Activated CD4-positive, alpha-beta memory T cell treated with anti-CD3 and anti-CD28 coated beads, Interleukin-2, amount 10 ng/mL, durations not matched to agents 7 days and 5 days (primary cell): ENCODE results near the gene IL19. TPM values are rescaled to one million over a fixed set of nuclear protein-coding genes. Genes with fewer than 3 reads are reported as not detected.

Experiments used
- CTCF ChIA-PET: fragments of 350-600 bp; sonication (Branson Sonifier 250); formaldehyde crosslinking; loops from one replicate; lab custom pipeline; 2021; ENCODE audit warnings: antibody characterized with exemption, inconsistent platforms; lab: Charles Lee
- POLR2A ChIA-PET: fragments of 350-600 bp; sonication (Branson Sonifier 250); formaldehyde crosslinking; loops from one replicate; lab custom pipeline; 2021; ENCODE audit warnings: antibody characterized with exemption; lab: Charles Lee
- DNase-seq: peaks from one replicate; pipeline ENCODE4 v3.0.0-alpha.2; 2020
- H3K27ac Mint-ChIP-seq: one replicate; pipeline ENCODE4 v1.8.0; 2021; ENCODE audit warnings: mild to moderate bottlenecking, mixed read lengths
- H3K27me3 Mint-ChIP-seq: one replicate; pipeline ENCODE4 v1.8.0; 2021; ENCODE audit warnings: mixed read lengths
- H3K36me3 Mint-ChIP-seq: one replicate; pipeline ENCODE4 v1.8.0; 2021; ENCODE audit warnings: low read depth, mixed read lengths
- H3K4me1 Mint-ChIP-seq: one replicate; pipeline ENCODE4 v1.8.0; 2021; ENCODE audit warnings: mixed read lengths
- H3K4me3 Mint-ChIP-seq: one replicate; pipeline ENCODE4 v1.8.0; 2021; ENCODE audit warnings: mild to moderate bottlenecking, mixed read lengths
- H3K9me3 Mint-ChIP-seq: one replicate; pipeline ENCODE4 v1.8.0; 2021; ENCODE audit warnings: mixed read lengths
- total RNA-seq, 2 experiments: library from RNA; stranded (reverse); gene quantifications; one replicate each; pipeline ENCODE4 v1.2.3, GENCODE V29; 2021

Gene IL19
- total RNA-seq, 2 experiments from 2014 or later: not detected

- Mint-ChIP-seq H3K4me1 (peaks cover 67% of the 10 kb centered on the region), H3K4me3 (no peak overlapping the region), H3K27me3 (no peaks in the 10 kb centered on the region), H3K36me3 (peaks cover 59% of the 10 kb centered on the region), H3K9me3 (no peaks in the 10 kb centered on the region), H3K27ac (peak overlapping the region; percentile 4)
- ChIA-PET CTCF (interaction anchor here (1.6 to 11.1 kb wide), 7 partner anchors 10 to 180 kb away, joined by 4 to 276 read pairs (median 13); no protein-coding TSS in a partner anchor), POLR2A (interaction anchor here (4.2 kb wide), 1 partner anchor 71 kb away, joined by 30 read pairs; no protein-coding TSS in a partner anchor)
- no peak for DNase-seq
Observed at GRCh38 chr1:206732992-206733391, 37.6 kb upstream of the IL19 start.

GRCh38 chr1:206734499-206735142 lies 36.0 kb upstream of the IL19 start:
- POLR2A ChIA-PET: interaction anchor here (0.6 to 4.2 kb wide), 14 partner anchors 11 to 191 kb away, joined by 3 to 30 read pairs (median 6); partner anchors contain the start of genes FCMR and IL19
- Mint-ChIP-seq H3K27ac (peak overlapping the region; percentile 34), H3K9me3 (no peaks in the 10 kb centered on the region), H3K4me1 (peaks cover 71% of the 10 kb centered on the region), H3K27me3 (no peaks in the 10 kb centered on the region), H3K36me3 (peaks cover 62% of the 10 kb centered on the region), H3K4me3 (no peak overlapping the region)
- DNase-seq: peak; percentile 82
- CTCF ChIA-PET: interaction anchor here (0.6 to 11.1 kb wide), 48 partner anchors 9 to 486 kb away, joined by 3 to 276 read pairs (median 6); partner anchors contain the start of genes FCMR, IL10 and IL19

- Mint-ChIP-seq H3K4me1 (peaks cover 72% of the 10 kb centered on the region), H3K27me3 (no peaks in the 10 kb centered on the region), H3K4me3 (no peak overlapping the region), H3K36me3 (peaks cover 56% of the 10 kb centered on the region), H3K27ac (no peak overlapping the region), H3K9me3 (no peaks in the 10 kb centered on the region)
- ChIA-PET CTCF (interaction anchor here (1.0 to 11.1 kb wide), 26 partner anchors 9 to 244 kb away, joined by 3 to 276 read pairs (median 7); partner anchors contain the start of genes FCMR, IL10 and IL19), POLR2A (interaction anchor here (0.9 to 4.2 kb wide), 11 partner anchors 22 to 186 kb away, joined by 3 to 30 read pairs (median 6); partner anchors contain the start of gene FCMR)
- no peak for DNase-seq
Observed at GRCh38 chr1:206735553-206736031, 35.0 kb upstream of the IL19 start.

GRCh38 chr1:206736878-206737728 lies 33.5 kb upstream of the IL19 start:
- H3K9me3 Mint-ChIP-seq: no peaks in the 10 kb centered on the region
- H3K36me3 Mint-ChIP-seq: peaks cover 46% of the 10 kb centered on the region
- H3K4me3 Mint-ChIP-seq: peak overlapping the region; percentile 6
- peak; percentile 63 for DNase-seq
- CTCF ChIA-PET: interaction anchor here (0.6 to 11.1 kb wide), 14 partner anchors 11 to 763 kb away, joined by 3 to 276 read pairs (median 4); no protein-coding TSS in a partner anchor
- peaks cover 82% of the 10 kb centered on the region for H3K4me1 Mint-ChIP-seq
- POLR2A ChIA-PET: interaction anchor here (0.8 to 4.2 kb wide), 14 partner anchors 10 to 175 kb away, joined by 3 to 30 read pairs (median 4); no protein-coding TSS in a partner anchor
- peak overlapping the region; percentile 72 for H3K27ac Mint-ChIP-seq
- H3K27me3 Mint-ChIP-seq: no peaks in the 10 kb centered on the region

- peak overlapping the region; percentile 6 for H3K4me3 Mint-ChIP-seq
- peak overlapping the region; percentile 72 for H3K27ac Mint-ChIP-seq
- ChIA-PET CTCF (interaction anchor here (0.8 to 11.1 kb wide), 9 partner anchors 12 to 244 kb away, joined by 3 to 276 read pairs (median 5); no protein-coding TSS in a partner anchor), POLR2A (interaction anchor here (0.8 to 2.1 kb wide), 9 partner anchors 11 to 71 kb away, joined by 3 to 6 read pairs (median 3); partner anchors contain the start of gene IL10)
- H3K9me3 Mint-ChIP-seq: no peaks in the 10 kb centered on the region
- no peaks in the 10 kb centered on the region for H3K27me3 Mint-ChIP-seq
- H3K4me1 Mint-ChIP-seq: peaks cover 87% of the 10 kb centered on the region
- H3K36me3 Mint-ChIP-seq: peaks cover 39% of the 10 kb centered on the region
- peak; percentile 68 for DNase-seq
Observed at GRCh38 chr1:206737729-206738201, 32.8 kb upstream of the IL19 start.

- no peak overlapping the region for H3K4me3 Mint-ChIP-seq
- ChIA-PET CTCF (interaction anchor here (0.8 to 11.1 kb wide), 15 partner anchors 12 to 243 kb away, joined by 3 to 276 read pairs (median 5); no protein-coding TSS in a partner anchor), POLR2A (interaction anchor here (0.8 to 2.1 kb wide), 17 partner anchors 10 to 70 kb away, joined by 3 to 13 read pairs (median 4); partner anchors contain the start of genes IL10 and IL19)
- no peaks in the 10 kb centered on the region for H3K27me3 Mint-ChIP-seq
- H3K4me1 Mint-ChIP-seq: peaks cover 95% of the 10 kb centered on the region
- no peaks in the 10 kb centered on the region for H3K9me3 Mint-ChIP-seq
- H3K36me3 Mint-ChIP-seq: peaks cover 32% of the 10 kb centered on the region
- H3K27ac Mint-ChIP-seq: peak overlapping the region; percentile 72
- DNase-seq: no peak
Observed at GRCh38 chr1:206738370-206739366, 31.9 kb upstream of the IL19 start.

- ChIA-PET CTCF (interaction anchor here (0.8 to 5.2 kb wide), 12 partner anchors 27 to 179 kb away, joined by 3 to 33 read pairs (median 4); no protein-coding TSS in a partner anchor), POLR2A (interaction anchor here (0.6 to 1.5 kb wide), 15 partner anchors 17 to 170 kb away, joined by 3 to 13 read pairs (median 4); partner anchors contain the start of gene IL19)
- Mint-ChIP-seq H3K27me3 (peaks cover 2% of the 10 kb centered on the region), H3K36me3 (peaks cover 29% of the 10 kb centered on the region), H3K27ac (peak overlapping the region; percentile 72), H3K4me3 (no peak overlapping the region), H3K9me3 (no peaks in the 10 kb centered on the region), H3K4me1 (peaks cover 95% of the 10 kb centered on the region)
- peak; percentile 44 for DNase-seq
Observed at GRCh38 chr1:206739411-206740076, 31.0 kb upstream of the IL19 start.

- Mint-ChIP-seq H3K27me3 (peaks cover 4% of the 10 kb centered on the region), H3K4me3 (no peak overlapping the region), H3K4me1 (peaks cover 91% of the 10 kb centered on the region), H3K9me3 (no peaks in the 10 kb centered on the region), H3K27ac (no peak overlapping the region), H3K36me3 (peaks cover 18% of the 10 kb centered on the region)
- CTCF ChIA-PET: interaction anchor here (0.7 to 5.2 kb wide), 8 partner anchors 11 to 171 kb away, joined by 3 to 33 read pairs (median 5); no protein-coding TSS in a partner anchor
- POLR2A ChIA-PET: interaction anchor here (0.7 to 1.0 kb wide), 3 partner anchors 15 to 68 kb away, joined by 3 to 4 read pairs (median 3); partner anchors contain the start of gene IL19
- DNase-seq: no peak
Observed at GRCh38 chr1:206741142-206741701, 29.4 kb upstream of the IL19 start.

GRCh38 chr1:206742719-206743383 lies 27.7 kb upstream of the IL19 start:
- Mint-ChIP-seq H3K4me3 (no peak overlapping the region), H3K36me3 (peaks cover 14% of the 10 kb centered on the region), H3K4me1 (peaks cover 80% of the 10 kb centered on the region), H3K27me3 (peaks cover 7% of the 10 kb centered on the region), H3K27ac (peak overlapping the region; percentile 27), H3K9me3 (no peaks in the 10 kb centered on the region)
- no peak for DNase-seq
- CTCF ChIA-PET: interaction anchor here (1.3 to 5.2 kb wide), 4 partner anchors 9 to 170 kb away, joined by 4 to 33 read pairs (median 7); no protein-coding TSS in a partner anchor
- POLR2A ChIA-PET: interaction anchor here (1.1 to 2.8 kb wide), 5 partner anchors 13 to 179 kb away, joined by 3 to 14 read pairs (median 4); partner anchors contain the start of gene FCMR

GRCh38 chr1:206744683-206745082 lies 25.9 kb upstream of the IL19 start:
- CTCF ChIA-PET: interaction anchor here (0.6 to 1.9 kb wide), 8 partner anchors 10 to 168 kb away, joined by 3 to 13 read pairs (median 4); partner anchors contain the start of gene IL10
- DNase-seq: peak; percentile 55
- peaks cover 71% of the 10 kb centered on the region for H3K4me1 Mint-ChIP-seq
- peaks cover 12% of the 10 kb centered on the region for H3K27me3 Mint-ChIP-seq
- POLR2A ChIA-PET: interaction anchor here (1.0 to 2.8 kb wide), 8 partner anchors 10 to 65 kb away, joined by 3 to 14 read pairs (median 6); no protein-coding TSS in a partner anchor
- no peak overlapping the region for H3K27ac Mint-ChIP-seq
- H3K4me3 Mint-ChIP-seq: no peak overlapping the region
- peaks cover 3% of the 10 kb centered on the region for H3K36me3 Mint-ChIP-seq
- H3K9me3 Mint-ChIP-seq: no peaks in the 10 kb centered on the region
